GM23248 (cell line): ENCODE data around the gene PRKCA.

Source experiments
- EZH2 ChIP-seq: fragments of 200-600 bp; sonication (generic); IDR thresholded peaks from 2 replicates; pipeline ENCODE4 v1.6.1; 2018; ENCODE audit warnings: antibody characterized with exemption, mild to moderate bottlenecking; ENCODE audit not compliant: insufficient read depth, poor library complexity, severe bottlenecking
- EZH2phosphoT487 ChIP-seq: fragments of 200-600 bp; sonication (generic); IDR thresholded peaks from 2 replicates; pipeline ENCODE4 v1.6.1; 2018; ENCODE audit warnings: antibody characterized with exemption, moderate library complexity, mild to moderate bottlenecking, low read depth; ENCODE audit not compliant: insufficient read depth

GRCh38 chr17:66650544-66650877 is 348.1 kb downstream of the PRKCA start:
- TF ChIP-seq EZH2phosphoT487 = no peak
- no peak for TF ChIP-seq EZH2
